Endothelial cell of umbilical vein (primary cell): Measurements from ENCODE around the gene KAT8.

Experiments used
- EZH2 ChIP-seq: IDR thresholded peaks from 2 replicates; pipeline ENCODE4 v1.6.1; 2012; ENCODE audit warnings: borderline replicate concordance, low read depth, mild to moderate bottlenecking, moderate library complexity, low read length, inconsistent platforms; ENCODE audit not compliant: severe bottlenecking
- FOS ChIP-seq: IDR thresholded peaks from 2 replicates; pipeline ENCODE4 v1.6.1; 2011; ENCODE audit warnings: mild to moderate bottlenecking, low read length, moderate library complexity, borderline replicate concordance; ENCODE audit not compliant: insufficient read depth
- JUN ChIP-seq: IDR thresholded peaks from 2 replicates; pipeline ENCODE4 v1.6.1; 2011; ENCODE audit warnings: borderline replicate concordance, low read depth; ENCODE audit not compliant: insufficient read length, insufficient read depth
- MYC ChIP-seq: IDR thresholded peaks from one replicate; pipeline ENCODE4 v1.6.1; 2011; ENCODE audit warnings: mild to moderate bottlenecking, low read depth, low read length
- POLR2A ChIP-seq: IDR thresholded peaks from 2 replicates; pipeline ENCODE4 v1.6.1; 2012; ENCODE audit warnings: low read depth, mild to moderate bottlenecking, control low read depth, low read length
- TF ChIP-seq, protein P1 (sequence below), 2 donors: IDR thresholded peaks; 1 replicate in 1 of 2; 2 replicates in 1 of 2; pipeline ENCODE4 v1.5.1; 2011; ENCODE audit warnings: low read length in 2 of 2, mild to moderate bottlenecking in 2 of 2, moderate library complexity in 2 of 2, control low read depth in 1 of 2, inconsistent platforms in 1 of 2, low read depth in 1 of 2; ENCODE audit not compliant: insufficient read depth in 1 of 2; ENCODE audit errors: extremely low read depth in 1 of 2
- TF ChIP-seq, protein P2 (sequence below): IDR thresholded peaks from 2 replicates; pipeline ENCODE4 v1.6.1; 2011; ENCODE audit not compliant: insufficient read depth, insufficient read length

DNA sequence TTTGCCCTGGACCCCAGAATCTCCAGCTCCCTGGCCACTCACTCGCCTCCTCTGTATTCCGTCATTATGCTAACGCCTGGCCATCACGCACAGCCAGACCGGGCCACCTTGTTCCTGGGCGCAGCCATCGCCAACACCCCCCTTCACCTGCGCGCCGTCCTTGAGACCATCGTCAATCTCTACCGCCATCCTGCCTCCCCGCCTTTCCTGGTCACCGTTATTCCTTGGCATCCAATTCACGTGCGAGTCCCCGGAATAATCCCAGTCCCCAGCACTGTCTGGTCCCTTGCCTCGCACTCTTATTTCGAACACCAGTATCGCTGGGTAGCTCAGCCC is 23.4 kb upstream of the KAT8 start:
- TF ChIP-seq, protein P1, sequence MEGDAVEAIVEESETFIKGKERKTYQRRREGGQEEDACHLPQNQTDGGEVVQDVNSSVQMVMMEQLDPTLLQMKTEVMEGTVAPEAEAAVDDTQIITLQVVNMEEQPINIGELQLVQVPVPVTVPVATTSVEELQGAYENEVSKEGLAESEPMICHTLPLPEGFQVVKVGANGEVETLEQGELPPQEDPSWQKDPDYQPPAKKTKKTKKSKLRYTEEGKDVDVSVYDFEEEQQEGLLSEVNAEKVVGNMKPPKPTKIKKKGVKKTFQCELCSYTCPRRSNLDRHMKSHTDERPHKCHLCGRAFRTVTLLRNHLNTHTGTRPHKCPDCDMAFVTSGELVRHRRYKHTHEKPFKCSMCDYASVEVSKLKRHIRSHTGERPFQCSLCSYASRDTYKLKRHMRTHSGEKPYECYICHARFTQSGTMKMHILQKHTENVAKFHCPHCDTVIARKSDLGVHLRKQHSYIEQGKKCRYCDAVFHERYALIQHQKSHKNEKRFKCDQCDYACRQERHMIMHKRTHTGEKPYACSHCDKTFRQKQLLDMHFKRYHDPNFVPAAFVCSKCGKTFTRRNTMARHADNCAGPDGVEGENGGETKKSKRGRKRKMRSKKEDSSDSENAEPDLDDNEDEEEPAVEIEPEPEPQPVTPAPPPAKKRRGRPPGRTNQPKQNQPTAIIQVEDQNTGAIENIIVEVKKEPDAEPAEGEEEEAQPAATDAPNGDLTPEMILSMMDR (IDR thresholded peaks at IDR 0.05; ENCODE audit: extremely low read depth in 1 of 2, insufficient read depth in 1 of 2, low read depth in 1 of 2, low read length in 2 of 2) = no peak
- TF ChIP-seq EZH2 (no peak), POLR2A (no peak), JUN (no peak), MYC (no peak), FOS (no peak)
- TF ChIP-seq, protein P2, sequence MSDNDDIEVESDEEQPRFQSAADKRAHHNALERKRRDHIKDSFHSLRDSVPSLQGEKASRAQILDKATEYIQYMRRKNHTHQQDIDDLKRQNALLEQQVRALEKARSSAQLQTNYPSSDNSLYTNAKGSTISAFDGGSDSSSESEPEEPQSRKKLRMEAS = no peak
